ENCODE measurements around the gene PIP4K2C. TPM values are rescaled to one million over a fixed set of nuclear protein-coding genes. Genes with fewer than 3 reads are reported as not detected.
A peak's percentile ranks its signal among the peaks of the same experiment; 100 is the strongest.

PIP4K2C gene
- total and polyA plus RNA-seq, 4 donors: 13.7 to 42.2 (median 20.8) TPM

- Histone ChIP-seq H3K9ac (ENCODE audit: insufficient read depth in 1 of 2, low read length in 2 of 2) (no peak overlapping the region), H3K4me3 (no peak overlapping the region), H3K27ac (ENCODE audit: low read depth in 1 of 2, low read length in 1 of 2) (no peak overlapping the region), H3K36me3 (ENCODE audit: control insufficient read depth in 4 of 4, insufficient read depth in 4 of 4, low read length in 4 of 4) (peaks cover 0 to 3% (median 0%) of the 10 kb centered on the region in 4 donors), H3K4me1 (ENCODE audit: control insufficient read depth in 5 of 5, insufficient read depth in 5 of 5, low read length in 5 of 5) (peaks cover 0 to 20% (median 3%) of the 10 kb centered on the region in 5 donors), H3K9me3 (ENCODE audit: control insufficient read depth in 4 of 4, insufficient read depth in 3 of 4, low read length in 3 of 4) (no peaks in the 10 kb centered on the region), H3K27me3 (ENCODE audit: control insufficient read depth in 3 of 3, insufficient read depth in 3 of 3, low read length in 2 of 3) (peaks cover 2 to 85% (median 50%) of the 10 kb centered on the region in 3 donors)
- ATAC-seq (ENCODE audit: insufficient read depth, low FRiP score) (no peak), DNase-seq (peak in 1 of 3 donors; percentile 8)
- 83 to 88% methylated on average over 9 of the region's 9 CpGs for WGBS, 2 donors
- TF ChIP-seq CTCF (IDR thresholded peaks at IDR 0.05; ENCODE audit: control extremely low read depth, extremely low read depth): no peak
Observed at GRCh38 chr12:57622293-57623245, 31.6 kb downstream of the PIP4K2C start.

- peaks cover 0 to 2% (median 0%) of the 10 kb centered on the region in 4 donors for H3K9me3 ChIP-seq (ENCODE audit: control insufficient read depth in 4 of 4, insufficient read depth in 3 of 4, low read length in 3 of 4)
- H3K27me3 ChIP-seq (ENCODE audit: control insufficient read depth in 3 of 3, insufficient read depth in 3 of 3, low read length in 2 of 3): peaks cover 2 to 90% (median 55%) of the 10 kb centered on the region in 3 donors
- 65 to 68% methylated on average over 2 of the region's 2 CpGs for WGBS, 2 donors
- H3K4me3 ChIP-seq: no peak overlapping the region
- DNase-seq (no peak), ATAC-seq (ENCODE audit: insufficient read depth, low FRiP score) (no peak)
- TF ChIP-seq CTCF (IDR thresholded peaks at IDR 0.05; ENCODE audit: control extremely low read depth, extremely low read depth): no peak
- H3K9ac ChIP-seq (ENCODE audit: insufficient read depth in 1 of 2, low read length in 2 of 2): no peak overlapping the region
- H3K27ac ChIP-seq (ENCODE audit: low read depth in 1 of 2, low read length in 1 of 2): no peak overlapping the region
- H3K4me1 ChIP-seq (ENCODE audit: control insufficient read depth in 5 of 5, insufficient read depth in 5 of 5, low read length in 5 of 5): peaks cover 0 to 24% (median 6%) of the 10 kb centered on the region in 5 donors
- no peaks in the 10 kb centered on the region for H3K36me3 ChIP-seq (ENCODE audit: control insufficient read depth in 4 of 4, insufficient read depth in 4 of 4, low read length in 4 of 4)
Observed at GRCh38 chr12:57623385-57623784, 32.4 kb downstream of the PIP4K2C start.

GRCh38 chr12:57623811-57624390 lies 32.9 kb downstream of the PIP4K2C start:
- H3K27ac ChIP-seq (ENCODE audit: low read depth in 1 of 2, low read length in 1 of 2): no peak overlapping the region
- no peak overlapping the region for H3K4me3 ChIP-seq
- DNase-seq: peak in 1 of 3 donors; percentile 4
- WGBS, 2 donors: 48 to 70% methylated on average over 5 of the region's 5 CpGs
- no peak for TF ChIP-seq CTCF (IDR thresholded peaks at IDR 0.05; ENCODE audit: control extremely low read depth, extremely low read depth)
- peaks cover 0 to 24% (median 6%) of the 10 kb centered on the region in 5 donors for H3K4me1 ChIP-seq (ENCODE audit: control insufficient read depth in 5 of 5, insufficient read depth in 5 of 5, low read length in 5 of 5)
- H3K9me3 ChIP-seq (ENCODE audit: control insufficient read depth in 4 of 4, insufficient read depth in 3 of 4, low read length in 3 of 4): peaks cover 0 to 2% (median 0%) of the 10 kb centered on the region in 4 donors
- H3K9ac ChIP-seq (ENCODE audit: insufficient read depth in 1 of 2, low read length in 2 of 2): no peak overlapping the region
- ATAC-seq (ENCODE audit: insufficient read depth, low FRiP score): no peak
- H3K27me3 ChIP-seq (ENCODE audit: control insufficient read depth in 3 of 3, insufficient read depth in 3 of 3, low read length in 2 of 3): peaks cover 2 to 93% (median 56%) of the 10 kb centered on the region in 3 donors
- H3K36me3 ChIP-seq (ENCODE audit: control insufficient read depth in 4 of 4, insufficient read depth in 4 of 4, low read length in 4 of 4): no peaks in the 10 kb centered on the region

Measured in lung (tissue), 12 donors.